Measurements from ENCODE around the gene PLET1.

PLET1 gene

DNA sequence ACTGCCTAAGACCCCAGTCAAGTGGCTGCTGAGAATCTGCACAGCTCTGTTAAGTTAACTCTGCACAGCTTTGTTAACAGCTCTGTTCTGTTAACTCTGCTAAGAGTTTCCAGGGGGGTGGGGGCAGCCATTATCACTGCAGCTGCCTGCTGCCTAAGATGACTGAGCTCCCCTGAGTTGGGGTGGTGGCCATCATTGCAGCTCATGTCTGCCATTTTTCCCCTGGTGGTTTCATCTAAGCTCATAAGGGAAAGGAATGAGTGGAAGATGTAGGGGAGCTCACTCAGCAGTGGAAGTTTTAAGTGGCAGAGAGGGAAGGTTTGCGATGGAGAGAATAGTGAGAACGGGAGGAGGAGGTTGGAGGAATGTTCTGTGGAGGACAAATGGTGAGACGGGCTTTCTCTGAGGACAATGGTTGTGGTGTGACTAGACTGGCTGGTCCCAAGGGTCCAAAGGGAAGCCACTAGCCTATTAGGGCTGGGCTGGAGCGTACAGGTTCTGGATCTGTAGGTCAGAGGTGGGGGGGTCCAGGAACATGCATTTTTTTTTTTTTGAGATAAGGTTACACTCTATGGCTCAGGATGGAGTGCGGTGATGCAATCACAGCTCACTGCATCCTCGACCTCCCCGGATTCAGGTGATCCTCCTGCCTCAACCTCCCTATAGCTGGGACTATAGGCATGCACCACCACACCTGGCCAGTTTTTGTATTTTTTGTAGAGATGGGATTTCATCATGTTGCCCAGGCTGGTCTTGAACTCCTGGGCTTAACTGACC, 13.5 kb upstream of the PLET1 start:
- TF ChIP-seq CTCF (IDR thresholded peaks at IDR 0.05; ENCODE audit: low read depth, low read length): no peak

DNA sequence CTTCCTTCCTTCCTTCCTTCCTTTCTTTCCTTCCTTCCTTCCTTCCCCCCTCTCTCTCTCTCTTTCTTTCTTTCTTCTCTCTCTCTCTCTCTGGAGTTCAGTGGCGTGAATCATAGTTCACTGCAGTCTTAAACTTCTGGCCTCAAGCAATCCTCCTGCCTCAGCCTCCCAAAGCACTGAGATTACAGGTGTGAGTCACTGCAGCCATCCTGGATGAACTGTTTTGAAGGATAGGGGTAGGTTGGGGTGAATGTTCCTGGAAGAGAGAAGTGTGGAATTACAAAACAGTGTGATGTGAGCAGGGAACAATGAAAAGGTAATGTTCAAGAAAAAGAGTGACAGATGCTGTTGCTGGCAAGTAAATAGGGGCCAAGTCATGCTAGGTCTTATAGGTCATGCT, 12.4 kb upstream of the PLET1 start:
- TF ChIP-seq CTCF (IDR thresholded peaks at IDR 0.05; ENCODE audit: low read depth, low read length): no peak
- no peak overlapping the region for H3K4me3 ChIP-seq (ENCODE audit: low read depth, low read length)

More for the DNA sequence above, 13.5 kb upstream of the PLET1 start:
- H3K4me3 ChIP-seq (ENCODE audit: low read depth, low read length): no peak overlapping the region

- TF ChIP-seq CTCF (IDR thresholded peaks at IDR 0.05; ENCODE audit: low read depth, low read length): no peak
- H3K4me3 ChIP-seq (ENCODE audit: low read depth, low read length): no peak overlapping the region
These were observed 10.6 kb upstream of the PLET1 start for GRCh38 chr11:112271242-112271641.

DNA sequence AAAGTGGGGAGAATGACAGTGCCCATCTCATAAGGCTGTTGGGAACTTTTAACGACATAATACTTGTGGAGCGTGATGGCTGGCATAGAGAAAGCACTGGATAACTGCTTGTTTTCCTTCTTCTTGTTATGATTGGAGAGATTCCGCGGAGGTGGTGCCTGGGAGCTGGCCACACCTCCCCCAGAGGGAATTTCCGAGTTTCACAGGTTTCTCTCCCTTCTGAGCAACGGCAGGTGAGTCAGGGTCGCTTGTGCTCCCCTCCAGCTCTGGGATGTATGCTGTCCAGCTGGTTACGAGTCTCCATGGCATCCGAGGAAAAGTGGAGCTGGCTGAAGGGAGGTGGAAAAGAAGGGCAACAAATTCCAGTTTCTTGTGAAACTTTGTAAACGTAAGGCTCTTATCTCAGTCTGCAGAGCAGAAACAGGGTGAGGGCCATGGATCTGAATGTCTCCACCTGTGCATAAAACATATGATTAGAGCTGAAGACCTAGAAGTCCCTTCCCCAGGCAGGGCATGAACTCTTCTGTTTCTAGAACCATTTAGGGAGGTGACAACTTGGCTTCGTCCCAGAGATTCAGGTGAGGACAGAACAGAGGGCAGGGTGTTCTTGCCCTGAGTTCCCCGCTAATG, 10.0 kb upstream of the PLET1 start:
- H3K4me3 ChIP-seq (ENCODE audit: low read depth, low read length): no peak overlapping the region
- TF ChIP-seq CTCF (IDR thresholded peaks at IDR 0.05; ENCODE audit: low read depth, low read length): no peak

DNA sequence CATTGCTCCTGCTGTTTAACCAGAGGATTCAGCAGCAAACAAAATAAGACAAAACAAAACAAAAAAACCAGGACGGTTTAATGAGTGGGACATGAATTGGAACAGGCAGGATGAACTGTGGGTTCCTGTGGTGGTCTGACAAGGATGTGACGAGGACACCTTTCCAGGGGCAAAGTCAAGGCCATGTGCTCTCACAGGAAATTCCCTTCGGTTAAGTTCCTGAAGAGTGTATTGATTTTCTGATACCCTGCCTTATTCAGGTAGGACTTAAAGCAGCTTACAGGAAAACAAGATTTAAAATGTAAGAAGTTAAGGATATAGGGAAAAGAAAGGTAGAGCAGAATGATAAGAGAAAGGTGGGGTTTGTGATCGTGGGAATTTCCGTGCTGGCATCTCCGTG, 8.5 kb upstream of the PLET1 start:
- TF ChIP-seq CTCF (IDR thresholded peaks at IDR 0.05; ENCODE audit: low read depth, low read length): no peak
- no peak overlapping the region for H3K4me3 ChIP-seq (ENCODE audit: low read depth, low read length)

- no peak for TF ChIP-seq CTCF (IDR thresholded peaks at IDR 0.05; ENCODE audit: low read depth, low read length)
- H3K4me3 ChIP-seq (ENCODE audit: low read depth, low read length): no peak overlapping the region
These were observed 7.7 kb upstream of the PLET1 start for GRCh38 chr11:112268406-112268805.

DNA sequence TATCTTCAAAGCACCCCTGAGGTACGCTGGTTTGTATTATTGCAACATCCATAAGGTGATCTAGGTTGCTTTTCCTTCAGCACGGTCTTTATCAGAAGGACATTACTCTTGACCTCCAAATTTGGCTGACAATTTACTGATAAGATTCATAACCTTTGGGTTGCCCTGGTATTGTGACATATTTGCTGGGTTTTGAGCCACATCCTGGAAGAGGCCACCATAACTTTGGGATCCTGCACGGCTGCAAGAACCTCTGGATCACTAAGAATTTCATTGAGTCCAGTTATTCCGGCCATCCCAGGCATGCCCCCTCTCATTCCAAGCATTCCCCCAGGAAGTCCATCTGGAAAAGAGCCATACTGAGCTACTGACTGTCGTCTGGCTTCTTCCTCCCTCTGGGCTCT, 6.5 kb upstream of the PLET1 start:
- no peak for TF ChIP-seq CTCF (IDR thresholded peaks at IDR 0.05; ENCODE audit: low read depth, low read length)
- H3K4me3 ChIP-seq (ENCODE audit: low read depth, low read length): no peak overlapping the region

Data from WI38 (cell line).